Uterus (tissue), 4 donors: ENCODE results near the gene THSD4. TPM values are rescaled to one million over a fixed set of nuclear protein-coding genes. Genes with fewer than 3 reads are reported as not detected.
"Not testable (repeated sequence)": the region's sequence is repeated elsewhere in the genome, so short reads cannot be mapped to it uniquely, and the experiment has no call there.

Experiments
- DNase-seq, 2 donors: peaks; one replicate each; pipeline ENCODE4 v3.0.0-alpha.2; 2019 to 2020
- H3K27ac ChIP-seq, 2 donors: fragments of 200-600 bp; sonication (generic); 1 replicate in 1 of 2; 2 replicates in 1 of 2; pipeline ENCODE4 v1.5.1; 2016 to 2018
- H3K27me3 ChIP-seq, 2 donors: fragments of 200-600 bp; sonication (generic); one replicate each; pipeline ENCODE4 v1.5.1; 2018 to 2019; ENCODE audit warnings: control low read depth in 1 of 2
- H3K36me3 ChIP-seq, 2 donors: fragments of 200-600 bp; sonication (generic); one replicate each; pipeline ENCODE4 v1.5.1; 2019; ENCODE audit warnings: control low read depth in 1 of 2
- H3K4me1 ChIP-seq, 2 donors: fragments of 200-600 bp; sonication (generic); one replicate each; pipeline ENCODE4 v1.5.1; 2018 to 2019; ENCODE audit warnings: control low read depth in 1 of 2
- H3K4me3 ChIP-seq, 2 donors: fragments of 200-600 bp; sonication (generic); 1 replicate in 1 of 2; 2 replicates in 1 of 2; pipeline ENCODE4 v1.5.1; 2018 to 2019; ENCODE audit warnings: mild to moderate bottlenecking in 1 of 2
- H3K9me3 ChIP-seq, 2 donors: fragments of 200-600 bp; sonication (generic); one replicate each; pipeline ENCODE4 v1.5.1; 2019; ENCODE audit warnings: control low read depth in 1 of 2
- POLR2A ChIP-seq, 2 donors: fragments of 450-650 bp; IDR thresholded peaks; one replicate each; pipeline ENCODE4 v1.6.1; 2016; ENCODE audit warnings: antibody characterized with exemption in 2 of 2, mild to moderate bottlenecking in 1 of 2, moderate library complexity in 1 of 2
- intact Hi-C: fragments of 100-400 bp; cut with DNase I; formaldehyde crosslinking; loops from one replicate; pipeline ENCODE4 v1.15.1; 2023; ENCODE audit warnings: low total_unique reads
- total RNA-seq, 4 donors: library from RNA; depleted of rRNA in 3 of 4; stranded (reverse); fragments of >200 nt in 3 of 4; gene quantifications; one replicate each; pipeline versions ENCODE4 v1.1.0 to v1.2.4, GENCODE V29; 2014 to 2023
- TF ChIP-seq, protein P1 (sequence below), 4 experiments: fragments of 200-600 bp in 2 of 4; fragments of 450-650 bp in 2 of 4; sonication (generic) in 2 of 4; IDR thresholded peaks; one replicate each; pipeline ENCODE4 v1.5.1; 2016 to 2019; ENCODE audit warnings: antibody characterized with exemption in 4 of 4, mild to moderate bottlenecking in 2 of 4, moderate library complexity in 1 of 4
- donor health status: DM: yes; HTN: yes; CAD: no.

The THSD4 gene
- total RNA-seq, 4 donors from 2014 or later, result 7.1 to 144 (median 35.4) TPM

DNA sequence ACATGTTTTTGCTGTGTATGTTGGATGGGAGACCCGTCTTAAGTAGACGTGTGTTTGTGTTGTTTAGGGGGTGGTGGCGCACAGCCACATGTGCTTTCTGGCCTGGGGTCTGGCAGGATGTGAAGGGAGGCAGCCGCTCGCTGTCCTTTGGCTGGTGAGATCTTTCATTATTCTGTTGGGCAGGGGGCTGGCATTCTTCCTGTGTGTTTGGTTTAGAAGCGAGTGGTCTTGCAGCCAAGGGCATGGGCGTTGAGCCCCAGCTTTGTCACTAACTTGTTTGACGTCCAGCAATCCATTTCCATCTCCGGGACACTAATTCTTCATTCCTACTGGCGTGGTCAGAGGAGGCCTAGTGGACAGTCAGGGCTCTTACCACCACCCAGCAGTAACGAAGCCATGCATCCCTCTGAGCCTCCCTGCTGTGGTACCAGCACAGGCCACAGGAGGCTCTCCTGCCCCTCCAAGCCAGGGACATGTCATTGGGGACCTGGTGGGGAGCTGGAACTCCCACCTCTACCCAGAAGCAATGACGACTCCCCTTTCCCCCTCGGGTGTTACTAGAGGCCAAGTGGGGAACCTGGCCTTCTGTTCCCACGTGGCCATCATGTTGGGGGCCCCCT lies 10.7 kb downstream of the THSD4 start:
- intact Hi-C loops, result no loop called here
- Histone ChIP-seq H3K4me1 (no peaks in the 10 kb centered on the region), H3K9me3 (no peaks in the 10 kb centered on the region), H3K4me3 (no peak overlapping the region), H3K27me3 (no peaks in the 10 kb centered on the region), H3K27ac (peak overlapping the region; percentile 66 to 80), H3K36me3 (no peaks in the 10 kb centered on the region)
- TF ChIP-seq, protein P1, sequence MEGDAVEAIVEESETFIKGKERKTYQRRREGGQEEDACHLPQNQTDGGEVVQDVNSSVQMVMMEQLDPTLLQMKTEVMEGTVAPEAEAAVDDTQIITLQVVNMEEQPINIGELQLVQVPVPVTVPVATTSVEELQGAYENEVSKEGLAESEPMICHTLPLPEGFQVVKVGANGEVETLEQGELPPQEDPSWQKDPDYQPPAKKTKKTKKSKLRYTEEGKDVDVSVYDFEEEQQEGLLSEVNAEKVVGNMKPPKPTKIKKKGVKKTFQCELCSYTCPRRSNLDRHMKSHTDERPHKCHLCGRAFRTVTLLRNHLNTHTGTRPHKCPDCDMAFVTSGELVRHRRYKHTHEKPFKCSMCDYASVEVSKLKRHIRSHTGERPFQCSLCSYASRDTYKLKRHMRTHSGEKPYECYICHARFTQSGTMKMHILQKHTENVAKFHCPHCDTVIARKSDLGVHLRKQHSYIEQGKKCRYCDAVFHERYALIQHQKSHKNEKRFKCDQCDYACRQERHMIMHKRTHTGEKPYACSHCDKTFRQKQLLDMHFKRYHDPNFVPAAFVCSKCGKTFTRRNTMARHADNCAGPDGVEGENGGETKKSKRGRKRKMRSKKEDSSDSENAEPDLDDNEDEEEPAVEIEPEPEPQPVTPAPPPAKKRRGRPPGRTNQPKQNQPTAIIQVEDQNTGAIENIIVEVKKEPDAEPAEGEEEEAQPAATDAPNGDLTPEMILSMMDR (IDR thresholded peaks at IDR 0.05), result peak in 2 of 4 experiments; percentile 18 to 24
- no peak for TF ChIP-seq POLR2A (IDR thresholded peaks at IDR 0.05)
- DNase-seq, result no peak

DNA sequence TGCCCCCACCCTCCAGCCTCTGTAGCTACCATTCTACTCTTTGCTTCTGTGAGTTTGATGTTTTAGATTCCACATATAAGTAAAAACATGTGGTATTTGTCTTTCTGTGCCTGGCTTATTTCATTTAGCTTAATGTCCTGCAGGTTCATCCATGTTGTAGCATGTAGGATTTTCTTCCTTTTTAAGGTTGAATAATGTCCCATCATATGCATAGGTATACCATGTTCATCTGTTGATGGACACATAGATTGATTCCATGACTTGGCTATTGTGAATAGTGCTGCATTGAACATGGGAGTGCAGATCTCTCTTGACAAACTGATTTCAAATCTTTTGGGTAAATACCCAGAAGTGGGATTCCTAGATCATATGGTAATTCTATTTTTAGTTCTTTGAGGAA lies 11.8 kb downstream of the THSD4 start:
- TF ChIP-seq, protein P1 (IDR thresholded peaks at IDR 0.05), result no peak
- no peak for TF ChIP-seq POLR2A (IDR thresholded peaks at IDR 0.05)
- intact Hi-C loops, result no loop called here
- H3K4me1 ChIP-seq, result no peaks in the 10 kb centered on the region

DNA sequence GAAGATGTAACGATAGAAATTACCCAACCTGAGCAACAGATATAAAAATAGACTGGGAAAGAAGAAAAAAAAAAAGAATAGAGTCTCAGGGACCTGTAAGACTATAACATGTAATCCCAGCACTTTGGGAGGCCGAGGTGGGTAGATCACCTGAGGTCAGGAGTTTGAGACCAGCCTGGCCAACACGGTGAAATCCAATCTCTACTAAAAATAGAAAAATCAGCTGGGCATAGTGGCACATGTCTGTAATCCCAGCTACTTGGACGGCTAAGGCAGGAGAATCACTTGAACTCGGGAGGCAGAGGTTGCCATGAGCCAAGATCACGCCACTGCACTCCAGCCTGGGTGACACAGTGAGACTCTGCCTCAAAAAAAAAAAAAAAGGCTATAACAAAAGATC lies 12.9 kb downstream of the THSD4 start:
- H3K9me3 ChIP-seq, H3K4me1 ChIP-seq, intact Hi-C loops, DNase-seq, H3K4me3 ChIP-seq, H3K36me3 ChIP-seq, H3K27ac ChIP-seq, H3K27me3 ChIP-seq: not testable (repeated sequence)

More for the DNA sequence above, 11.8 kb downstream of the THSD4 start:
- no peak overlapping the region for H3K27ac ChIP-seq
- no peak overlapping the region for H3K4me3 ChIP-seq
- H3K9me3 ChIP-seq, result no peaks in the 10 kb centered on the region
- no peaks in the 10 kb centered on the region for H3K36me3 ChIP-seq
- no peak for DNase-seq
- H3K27me3 ChIP-seq, result no peaks in the 10 kb centered on the region

DNA sequence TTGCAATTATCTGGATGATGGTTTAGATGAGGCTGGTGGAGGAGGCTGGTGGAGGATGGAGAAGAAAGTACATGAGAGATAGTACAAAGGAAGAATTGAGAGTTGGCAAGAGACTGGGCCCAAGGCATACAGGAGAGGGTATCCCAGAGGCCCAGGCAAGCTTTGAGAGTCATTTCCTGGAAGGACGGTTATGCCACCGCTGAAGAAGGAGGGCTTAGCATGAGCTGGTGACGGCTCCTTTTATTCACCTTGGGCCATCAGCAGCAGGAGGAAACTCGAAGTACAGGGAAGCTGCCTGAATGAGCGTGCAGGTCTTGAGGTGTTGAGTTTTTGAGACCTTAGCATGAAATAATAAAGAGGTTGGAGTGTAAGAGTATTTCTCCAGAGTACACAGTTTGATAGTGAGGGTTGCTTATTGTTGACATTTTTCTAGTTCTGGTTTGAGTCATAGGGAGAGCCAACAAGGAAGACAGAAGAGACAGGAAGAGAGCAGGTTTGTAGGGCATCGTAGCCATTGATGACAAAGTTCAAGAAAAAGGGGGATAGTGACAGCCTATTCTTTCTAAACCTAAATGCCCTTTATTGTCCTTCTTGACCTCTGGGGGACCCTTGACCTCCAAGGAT lies 13.8 kb downstream of the THSD4 start:
- TF ChIP-seq POLR2A (IDR thresholded peaks at IDR 0.05), result no peak
- TF ChIP-seq, protein P1 (IDR thresholded peaks at IDR 0.05), result no peak
- Histone ChIP-seq H3K9me3 (no peaks in the 10 kb centered on the region), H3K27ac (no peak overlapping the region), H3K36me3 (no peaks in the 10 kb centered on the region), H3K4me1 (no peaks in the 10 kb centered on the region), H3K27me3 (no peaks in the 10 kb centered on the region), H3K4me3 (no peak overlapping the region)
- no peak for DNase-seq
- intact Hi-C loops, result no loop called here

DNA sequence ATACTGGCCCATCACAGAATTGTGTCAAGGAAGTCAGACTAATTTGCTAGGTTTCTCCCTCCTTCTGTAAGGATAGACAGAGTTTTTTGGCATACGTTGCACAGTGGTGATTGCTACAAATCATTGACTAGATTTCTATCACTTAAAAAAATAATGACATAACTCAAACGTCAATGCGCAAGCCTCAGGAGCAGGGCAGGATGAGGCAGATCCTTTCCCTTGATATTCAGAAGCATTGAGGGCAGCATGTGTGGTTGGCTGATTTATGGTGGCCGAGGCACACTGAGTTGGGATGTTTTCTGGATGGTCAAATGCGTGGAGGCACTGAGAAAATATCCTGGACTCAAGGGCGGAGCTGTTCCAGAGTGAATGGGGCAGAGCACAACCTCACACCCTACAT lies 14.4 kb downstream of the THSD4 start:
- Histone ChIP-seq H3K9me3 (no peaks in the 10 kb centered on the region), H3K27ac (no peak overlapping the region), H3K4me3 (no peak overlapping the region), H3K27me3 (no peaks in the 10 kb centered on the region), H3K4me1 (no peaks in the 10 kb centered on the region), H3K36me3 (no peaks in the 10 kb centered on the region)
- intact Hi-C loops, result no loop called here
- TF ChIP-seq POLR2A (IDR thresholded peaks at IDR 0.05), result no peak
- DNase-seq, result no peak

DNA sequence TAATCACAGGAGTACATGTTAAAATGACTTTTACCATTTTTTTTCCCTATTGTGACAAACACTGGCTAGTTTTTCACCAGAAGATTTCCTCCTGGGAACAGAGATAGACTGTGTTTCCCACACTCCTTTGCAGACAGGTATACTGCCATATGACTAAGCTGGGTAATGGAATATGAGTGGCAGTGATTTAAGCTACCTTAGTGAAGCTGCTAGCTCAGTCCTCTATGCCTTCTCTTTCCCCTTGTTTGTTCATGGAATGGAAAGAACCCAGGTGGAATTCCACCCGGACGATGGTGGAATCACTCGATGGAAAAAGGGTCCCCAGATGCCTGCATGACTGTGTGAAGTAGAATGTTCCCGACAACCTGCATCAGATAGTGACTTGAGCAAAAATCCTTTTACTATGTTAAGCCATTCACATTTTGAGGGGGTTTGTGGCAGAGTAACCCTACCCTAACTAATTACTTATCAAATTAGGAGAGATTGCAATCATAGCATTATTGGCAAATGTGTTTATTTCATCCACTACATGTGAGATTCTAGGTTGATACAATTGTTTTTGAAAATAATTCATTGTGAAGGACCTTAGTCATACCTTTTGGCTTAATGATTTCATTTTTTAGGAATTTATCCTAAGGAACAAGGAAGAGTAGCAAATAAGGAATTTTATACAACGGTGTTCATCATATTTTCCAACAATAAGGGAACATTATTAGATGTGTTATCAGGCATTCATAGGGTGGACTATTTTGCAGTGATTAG lies 16.5 kb downstream of the THSD4 start:
- DNase-seq, result no peak

More for the DNA sequence above, 16.5 kb downstream of the THSD4 start:
- Histone ChIP-seq H3K36me3 (no peaks in the 10 kb centered on the region), H3K27ac (no peak overlapping the region), H3K4me3 (no peak overlapping the region), H3K27me3 (no peaks in the 10 kb centered on the region), H3K9me3 (no peaks in the 10 kb centered on the region), H3K4me1 (peaks cover 0 to 2% of the 10 kb centered on the region in 2 donors)
- intact Hi-C loops, result no loop called here
- TF ChIP-seq, protein P1 (IDR thresholded peaks at IDR 0.05), result no peak
- TF ChIP-seq POLR2A (IDR thresholded peaks at IDR 0.05), result no peak
